ENCODE data around the gene C2CD4D.

DNA sequence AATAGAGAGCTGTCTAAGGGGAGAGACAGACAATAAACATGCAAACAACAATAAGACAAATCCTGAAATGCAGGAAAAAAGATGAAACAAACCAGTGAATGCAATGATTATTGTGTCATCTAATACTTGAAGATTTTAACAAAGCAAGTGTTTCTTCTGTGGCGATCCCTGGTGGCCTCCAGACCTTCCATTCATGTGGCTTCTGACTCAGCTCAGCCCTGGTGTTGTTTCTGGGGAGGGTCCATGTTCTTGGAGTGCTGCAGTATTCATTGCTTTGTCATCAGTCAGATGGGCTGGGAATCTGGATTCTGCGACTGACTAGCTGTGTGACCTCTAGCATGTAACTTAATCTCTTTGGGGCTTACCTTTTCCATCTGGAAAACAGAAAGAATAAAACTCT, 1.5 kb upstream of the C2CD4D start:
- TF ChIP-seq, protein P1, sequence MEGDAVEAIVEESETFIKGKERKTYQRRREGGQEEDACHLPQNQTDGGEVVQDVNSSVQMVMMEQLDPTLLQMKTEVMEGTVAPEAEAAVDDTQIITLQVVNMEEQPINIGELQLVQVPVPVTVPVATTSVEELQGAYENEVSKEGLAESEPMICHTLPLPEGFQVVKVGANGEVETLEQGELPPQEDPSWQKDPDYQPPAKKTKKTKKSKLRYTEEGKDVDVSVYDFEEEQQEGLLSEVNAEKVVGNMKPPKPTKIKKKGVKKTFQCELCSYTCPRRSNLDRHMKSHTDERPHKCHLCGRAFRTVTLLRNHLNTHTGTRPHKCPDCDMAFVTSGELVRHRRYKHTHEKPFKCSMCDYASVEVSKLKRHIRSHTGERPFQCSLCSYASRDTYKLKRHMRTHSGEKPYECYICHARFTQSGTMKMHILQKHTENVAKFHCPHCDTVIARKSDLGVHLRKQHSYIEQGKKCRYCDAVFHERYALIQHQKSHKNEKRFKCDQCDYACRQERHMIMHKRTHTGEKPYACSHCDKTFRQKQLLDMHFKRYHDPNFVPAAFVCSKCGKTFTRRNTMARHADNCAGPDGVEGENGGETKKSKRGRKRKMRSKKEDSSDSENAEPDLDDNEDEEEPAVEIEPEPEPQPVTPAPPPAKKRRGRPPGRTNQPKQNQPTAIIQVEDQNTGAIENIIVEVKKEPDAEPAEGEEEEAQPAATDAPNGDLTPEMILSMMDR (IDR thresholded peaks at IDR 0.05; ENCODE audit: low read length): no peak
- no peak for TF ChIP-seq EZH2 (optimal IDR thresholded peaks at IDR 0.05; ENCODE audit: low read depth, low read length)

All from MM.1S (cell line).